ENCODE results near the gene NCAPH2.

Gene NCAPH2

DNA sequence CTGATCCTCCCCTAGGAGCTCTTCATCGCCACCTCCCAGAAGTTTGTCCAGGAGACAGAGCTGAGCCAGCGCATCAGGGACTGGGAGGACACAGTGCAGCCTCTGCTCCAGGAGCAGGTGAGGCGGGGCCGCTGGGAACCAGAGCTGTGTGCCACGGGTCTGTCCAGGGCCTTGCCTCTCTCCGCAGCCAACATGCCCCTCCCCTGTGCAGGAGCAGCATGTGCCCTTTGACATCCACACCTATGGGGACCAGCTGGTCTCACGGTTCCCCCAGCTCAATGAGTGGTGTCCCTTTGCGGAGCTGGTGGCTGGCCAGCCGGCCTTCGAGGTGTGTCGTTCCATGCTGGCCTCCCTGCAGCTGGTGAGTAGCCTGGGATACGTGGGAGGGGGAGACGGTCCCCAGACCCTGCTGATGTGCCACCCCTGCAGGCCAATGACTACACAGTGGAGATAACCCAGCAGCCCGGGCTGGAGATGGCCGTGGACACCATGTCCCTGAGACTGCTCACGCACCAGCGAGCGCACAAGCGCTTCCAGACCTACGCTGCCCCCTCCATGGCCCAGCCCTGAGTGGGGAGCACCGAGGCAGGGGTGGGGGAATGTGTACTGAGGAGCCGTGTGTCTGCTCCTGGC lies 14.9 kb downstream of the NCAPH2 start:
- Histone ChIP-seq H4K20me1 (ENCODE audit: control insufficient read depth, insufficient read depth, low read depth, low read length) (no peaks in the 10 kb centered on the region), H3K4me1 (ENCODE audit: control insufficient read depth, low read length) (peaks cover 22% of the 10 kb centered on the region), H3F3A (ENCODE audit: control insufficient read depth, insufficient read depth) (peaks cover 8% of the 10 kb centered on the region), H3K4me3 (ENCODE audit: low read length) (no peak overlapping the region), H3K36me3 (ENCODE audit: control insufficient read depth, low read length) (peaks cover 64% of the 10 kb centered on the region), H3K9me2 (replicated peaks; ENCODE audit: control insufficient read depth, low read length) (no peaks in the 10 kb centered on the region), H3K79me2 (ENCODE audit: control insufficient read depth, low read length) (peaks cover 54% of the 10 kb centered on the region), H3K27me3 (ENCODE audit: control insufficient read depth, low read length) (no peaks in the 10 kb centered on the region), H3K4me2 (ENCODE audit: low read length) (no peak overlapping the region), H3K9me3 (ENCODE audit: control insufficient read depth, insufficient read depth, low read length) (no peaks in the 10 kb centered on the region), H3K27ac (ENCODE audit: low read depth, low read length) (no peak overlapping the region)
- TF ChIP-seq EZH2phosphoT487 (IDR thresholded peaks at IDR 0.05; ENCODE audit: borderline replicate concordance, low read length), result no peak

DNA sequence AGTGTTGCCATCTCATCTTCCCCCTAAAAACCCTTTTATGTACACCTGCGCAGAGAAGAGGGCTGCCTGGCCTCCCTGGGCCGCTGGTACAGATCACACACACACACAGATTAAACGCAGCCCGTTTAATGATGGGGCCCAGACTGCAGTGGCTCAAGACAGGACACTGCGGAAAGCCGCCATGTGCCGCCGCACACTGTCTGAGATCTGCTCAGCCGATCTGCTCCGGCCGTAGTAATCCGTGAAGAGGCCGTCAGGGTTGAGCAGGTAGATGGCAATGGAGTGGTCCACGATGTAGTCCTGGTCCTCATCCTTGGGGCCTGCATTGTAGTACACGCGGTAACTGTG lies 15.4 kb downstream of the NCAPH2 start:
- H3K4me3 ChIP-seq (ENCODE audit: low read length), result peak overlapping the region; percentile 93; the same call in 1 of the 2 replicates
- H3K4me2 ChIP-seq (ENCODE audit: low read length), result peak overlapping the region; percentile 97
- H3K4me1 ChIP-seq (ENCODE audit: control insufficient read depth, low read length), result peaks cover 22% of the 10 kb centered on the region
- H3K9me2 ChIP-seq (replicated peaks; ENCODE audit: control insufficient read depth, low read length), result no peaks in the 10 kb centered on the region
- H3K9me3 ChIP-seq (ENCODE audit: control insufficient read depth, insufficient read depth, low read length), result no peaks in the 10 kb centered on the region
- peaks cover 13% of the 10 kb centered on the region for H3F3A ChIP-seq (ENCODE audit: control insufficient read depth, insufficient read depth)
- no peak for TF ChIP-seq EZH2phosphoT487 (IDR thresholded peaks at IDR 0.05; ENCODE audit: borderline replicate concordance, low read length)
- TF ChIP-seq, protein P1, sequence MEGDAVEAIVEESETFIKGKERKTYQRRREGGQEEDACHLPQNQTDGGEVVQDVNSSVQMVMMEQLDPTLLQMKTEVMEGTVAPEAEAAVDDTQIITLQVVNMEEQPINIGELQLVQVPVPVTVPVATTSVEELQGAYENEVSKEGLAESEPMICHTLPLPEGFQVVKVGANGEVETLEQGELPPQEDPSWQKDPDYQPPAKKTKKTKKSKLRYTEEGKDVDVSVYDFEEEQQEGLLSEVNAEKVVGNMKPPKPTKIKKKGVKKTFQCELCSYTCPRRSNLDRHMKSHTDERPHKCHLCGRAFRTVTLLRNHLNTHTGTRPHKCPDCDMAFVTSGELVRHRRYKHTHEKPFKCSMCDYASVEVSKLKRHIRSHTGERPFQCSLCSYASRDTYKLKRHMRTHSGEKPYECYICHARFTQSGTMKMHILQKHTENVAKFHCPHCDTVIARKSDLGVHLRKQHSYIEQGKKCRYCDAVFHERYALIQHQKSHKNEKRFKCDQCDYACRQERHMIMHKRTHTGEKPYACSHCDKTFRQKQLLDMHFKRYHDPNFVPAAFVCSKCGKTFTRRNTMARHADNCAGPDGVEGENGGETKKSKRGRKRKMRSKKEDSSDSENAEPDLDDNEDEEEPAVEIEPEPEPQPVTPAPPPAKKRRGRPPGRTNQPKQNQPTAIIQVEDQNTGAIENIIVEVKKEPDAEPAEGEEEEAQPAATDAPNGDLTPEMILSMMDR (IDR thresholded peaks at IDR 0.05; ENCODE audit: low read depth, low read length, poor library complexity, severe bottlenecking), result no peak
- H3K27me3 ChIP-seq (ENCODE audit: control insufficient read depth, low read length), result no peaks in the 10 kb centered on the region
- H3K27ac ChIP-seq (ENCODE audit: low read depth, low read length), result no peak overlapping the region
- H3K79me2 ChIP-seq (ENCODE audit: control insufficient read depth, low read length), result peaks cover 51% of the 10 kb centered on the region
- H3K36me3 ChIP-seq (ENCODE audit: control insufficient read depth, low read length), result peaks cover 58% of the 10 kb centered on the region
- no peaks in the 10 kb centered on the region for H4K20me1 ChIP-seq (ENCODE audit: control insufficient read depth, insufficient read depth, low read depth, low read length)

DNA sequence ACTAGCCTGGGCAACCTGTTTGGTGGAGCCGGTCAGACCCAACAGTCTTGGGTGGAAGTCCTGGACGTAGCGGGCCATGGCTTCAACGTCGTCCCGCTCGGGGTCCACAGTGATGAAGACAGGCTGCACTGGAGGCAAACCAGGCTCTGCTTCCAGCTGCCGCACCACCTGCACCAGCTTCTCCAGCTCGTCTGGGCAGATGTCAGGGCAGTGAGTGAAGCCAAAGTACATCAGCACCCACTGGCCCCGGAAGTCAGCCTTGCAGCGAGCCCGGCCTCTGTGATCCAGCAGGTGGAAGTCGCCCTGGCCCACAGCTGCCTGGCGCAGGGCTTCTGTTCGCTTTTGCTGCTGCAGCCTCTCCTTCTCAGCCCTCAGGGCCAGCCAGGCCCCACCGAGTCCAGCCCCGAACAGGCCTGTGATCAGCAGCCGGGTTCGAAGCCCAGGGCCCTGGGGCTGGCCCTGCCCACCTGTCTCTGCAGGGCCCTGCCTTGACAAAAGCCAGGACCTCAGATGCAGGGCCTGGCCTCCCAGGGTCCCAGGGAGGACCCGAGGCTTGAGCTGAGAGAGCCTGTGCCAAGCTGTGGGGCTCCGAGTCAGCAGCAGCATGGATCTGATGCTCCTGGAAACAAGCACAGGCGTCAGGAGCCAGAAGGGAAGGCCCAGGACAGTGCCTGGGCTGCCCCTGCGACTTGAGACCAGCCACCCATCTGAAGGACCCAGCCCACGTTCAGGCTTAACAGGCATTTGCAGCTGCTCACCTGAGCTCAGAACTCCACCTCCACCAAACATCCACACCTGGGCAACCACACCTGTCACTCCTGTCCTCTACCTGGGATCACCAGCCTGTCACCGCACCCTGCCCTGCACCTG lies 16.0 kb downstream of the NCAPH2 start:
- no peaks in the 10 kb centered on the region for H4K20me1 ChIP-seq (ENCODE audit: control insufficient read depth, insufficient read depth, low read depth, low read length)
- peaks cover 51% of the 10 kb centered on the region for H3K79me2 ChIP-seq (ENCODE audit: control insufficient read depth, low read length)
- H3F3A ChIP-seq (ENCODE audit: control insufficient read depth, insufficient read depth), result peaks cover 18% of the 10 kb centered on the region
- peak overlapping the region; percentile 93 for H3K4me3 ChIP-seq (ENCODE audit: low read length)
- no peaks in the 10 kb centered on the region for H3K9me2 ChIP-seq (replicated peaks; ENCODE audit: control insufficient read depth, low read length)
- peaks cover 52% of the 10 kb centered on the region for H3K36me3 ChIP-seq (ENCODE audit: control insufficient read depth, low read length)
- H3K27me3 ChIP-seq (ENCODE audit: control insufficient read depth, low read length), result no peaks in the 10 kb centered on the region
- no peaks in the 10 kb centered on the region for H3K9me3 ChIP-seq (ENCODE audit: control insufficient read depth, insufficient read depth, low read length)
- peak overlapping the region; percentile 83 for H3K27ac ChIP-seq (ENCODE audit: low read depth, low read length)
- TF ChIP-seq, protein P1 (IDR thresholded peaks at IDR 0.05; ENCODE audit: low read depth, low read length, poor library complexity, severe bottlenecking), result no peak
- TF ChIP-seq EZH2phosphoT487 (IDR thresholded peaks at IDR 0.05; ENCODE audit: borderline replicate concordance, low read length), result no peak
- H3K4me2 ChIP-seq (ENCODE audit: low read length), result peak overlapping the region; percentile 97
- H3K4me1 ChIP-seq (ENCODE audit: control insufficient read depth, low read length), result peaks cover 22% of the 10 kb centered on the region

DNA sequence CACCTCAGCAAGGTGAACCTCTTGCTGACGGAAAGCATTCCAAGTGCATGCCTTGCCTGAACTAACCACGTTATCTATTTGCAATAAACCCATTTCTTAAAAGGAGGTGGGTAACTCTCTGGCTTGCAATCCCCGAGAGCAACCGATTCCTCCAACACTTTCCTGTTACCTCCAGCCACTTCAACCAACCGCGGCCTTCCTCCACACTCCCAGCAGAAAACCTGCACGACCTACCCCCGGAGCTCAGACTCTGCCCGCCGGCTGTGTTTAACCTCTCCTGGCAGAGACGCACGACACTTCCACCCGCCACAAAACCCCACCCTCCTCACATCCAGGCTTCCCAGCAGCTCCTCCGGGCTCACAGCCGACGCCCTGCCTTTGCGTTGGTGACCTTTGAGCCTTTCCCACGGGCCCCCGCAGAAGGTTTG lies 16.7 kb downstream of the NCAPH2 start:
- peaks cover 51% of the 10 kb centered on the region for H3K79me2 ChIP-seq (ENCODE audit: control insufficient read depth, low read length)
- H3K27ac ChIP-seq (ENCODE audit: low read depth, low read length), result peak overlapping the region; percentile 83
- H3K4me3 ChIP-seq (ENCODE audit: low read length), result peak overlapping the region; percentile 93
- peaks cover 23% of the 10 kb centered on the region for H3K4me1 ChIP-seq (ENCODE audit: control insufficient read depth, low read length)
- H3K4me2 ChIP-seq (ENCODE audit: low read length), result peak overlapping the region; percentile 97
- H3K27me3 ChIP-seq (ENCODE audit: control insufficient read depth, low read length), result no peaks in the 10 kb centered on the region
- H4K20me1 ChIP-seq (ENCODE audit: control insufficient read depth, insufficient read depth, low read depth, low read length), result no peaks in the 10 kb centered on the region
- no peaks in the 10 kb centered on the region for H3K9me2 ChIP-seq (replicated peaks; ENCODE audit: control insufficient read depth, low read length)
- H3F3A ChIP-seq (ENCODE audit: control insufficient read depth, insufficient read depth), result peaks cover 21% of the 10 kb centered on the region
- peaks cover 46% of the 10 kb centered on the region for H3K36me3 ChIP-seq (ENCODE audit: control insufficient read depth, low read length)
- H3K9me3 ChIP-seq (ENCODE audit: control insufficient read depth, insufficient read depth, low read length), result no peaks in the 10 kb centered on the region
- no peak for TF ChIP-seq EZH2phosphoT487 (IDR thresholded peaks at IDR 0.05; ENCODE audit: borderline replicate concordance, low read length)
